ENCODE results near the gene SPATA46. TPM values are rescaled to one million over a fixed set of nuclear protein-coding genes. Genes with fewer than 3 reads are reported as not detected.

SPATA46 gene
- total and polyA plus RNA-seq, 2 of the 8 experiments (the other 6 are each of a cell fraction or from before 2014, with no cell fraction given), result not detected

DNA sequence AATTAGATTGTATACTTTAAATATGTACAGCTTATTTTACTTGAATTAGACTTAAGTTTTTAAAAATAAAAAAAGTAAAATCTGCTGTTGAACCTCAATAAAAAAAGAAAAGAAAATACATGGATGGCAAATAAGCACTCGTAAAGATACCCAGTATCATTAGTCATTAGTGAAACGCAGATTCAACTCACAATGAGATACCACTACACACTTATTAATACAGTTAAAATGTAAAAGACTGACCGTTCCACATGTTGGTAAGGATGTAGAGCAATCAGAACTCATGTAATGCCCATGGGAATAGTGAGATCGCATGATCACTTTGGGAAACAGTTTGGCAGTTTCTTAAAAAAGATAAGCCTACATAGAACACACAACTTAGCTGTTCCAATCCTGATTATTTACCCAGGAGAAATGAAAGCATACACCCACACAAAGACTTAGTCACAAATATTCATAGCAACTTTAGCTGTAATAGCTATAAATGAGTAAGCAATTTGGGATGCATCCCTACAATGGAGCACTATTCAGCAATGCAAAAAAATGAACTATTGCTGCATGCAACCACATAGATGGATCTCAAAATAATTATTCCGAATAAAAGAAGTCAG lies 28.0 kb upstream of the SPATA46 start (continued):
- TF ChIP-seq, protein P1, sequence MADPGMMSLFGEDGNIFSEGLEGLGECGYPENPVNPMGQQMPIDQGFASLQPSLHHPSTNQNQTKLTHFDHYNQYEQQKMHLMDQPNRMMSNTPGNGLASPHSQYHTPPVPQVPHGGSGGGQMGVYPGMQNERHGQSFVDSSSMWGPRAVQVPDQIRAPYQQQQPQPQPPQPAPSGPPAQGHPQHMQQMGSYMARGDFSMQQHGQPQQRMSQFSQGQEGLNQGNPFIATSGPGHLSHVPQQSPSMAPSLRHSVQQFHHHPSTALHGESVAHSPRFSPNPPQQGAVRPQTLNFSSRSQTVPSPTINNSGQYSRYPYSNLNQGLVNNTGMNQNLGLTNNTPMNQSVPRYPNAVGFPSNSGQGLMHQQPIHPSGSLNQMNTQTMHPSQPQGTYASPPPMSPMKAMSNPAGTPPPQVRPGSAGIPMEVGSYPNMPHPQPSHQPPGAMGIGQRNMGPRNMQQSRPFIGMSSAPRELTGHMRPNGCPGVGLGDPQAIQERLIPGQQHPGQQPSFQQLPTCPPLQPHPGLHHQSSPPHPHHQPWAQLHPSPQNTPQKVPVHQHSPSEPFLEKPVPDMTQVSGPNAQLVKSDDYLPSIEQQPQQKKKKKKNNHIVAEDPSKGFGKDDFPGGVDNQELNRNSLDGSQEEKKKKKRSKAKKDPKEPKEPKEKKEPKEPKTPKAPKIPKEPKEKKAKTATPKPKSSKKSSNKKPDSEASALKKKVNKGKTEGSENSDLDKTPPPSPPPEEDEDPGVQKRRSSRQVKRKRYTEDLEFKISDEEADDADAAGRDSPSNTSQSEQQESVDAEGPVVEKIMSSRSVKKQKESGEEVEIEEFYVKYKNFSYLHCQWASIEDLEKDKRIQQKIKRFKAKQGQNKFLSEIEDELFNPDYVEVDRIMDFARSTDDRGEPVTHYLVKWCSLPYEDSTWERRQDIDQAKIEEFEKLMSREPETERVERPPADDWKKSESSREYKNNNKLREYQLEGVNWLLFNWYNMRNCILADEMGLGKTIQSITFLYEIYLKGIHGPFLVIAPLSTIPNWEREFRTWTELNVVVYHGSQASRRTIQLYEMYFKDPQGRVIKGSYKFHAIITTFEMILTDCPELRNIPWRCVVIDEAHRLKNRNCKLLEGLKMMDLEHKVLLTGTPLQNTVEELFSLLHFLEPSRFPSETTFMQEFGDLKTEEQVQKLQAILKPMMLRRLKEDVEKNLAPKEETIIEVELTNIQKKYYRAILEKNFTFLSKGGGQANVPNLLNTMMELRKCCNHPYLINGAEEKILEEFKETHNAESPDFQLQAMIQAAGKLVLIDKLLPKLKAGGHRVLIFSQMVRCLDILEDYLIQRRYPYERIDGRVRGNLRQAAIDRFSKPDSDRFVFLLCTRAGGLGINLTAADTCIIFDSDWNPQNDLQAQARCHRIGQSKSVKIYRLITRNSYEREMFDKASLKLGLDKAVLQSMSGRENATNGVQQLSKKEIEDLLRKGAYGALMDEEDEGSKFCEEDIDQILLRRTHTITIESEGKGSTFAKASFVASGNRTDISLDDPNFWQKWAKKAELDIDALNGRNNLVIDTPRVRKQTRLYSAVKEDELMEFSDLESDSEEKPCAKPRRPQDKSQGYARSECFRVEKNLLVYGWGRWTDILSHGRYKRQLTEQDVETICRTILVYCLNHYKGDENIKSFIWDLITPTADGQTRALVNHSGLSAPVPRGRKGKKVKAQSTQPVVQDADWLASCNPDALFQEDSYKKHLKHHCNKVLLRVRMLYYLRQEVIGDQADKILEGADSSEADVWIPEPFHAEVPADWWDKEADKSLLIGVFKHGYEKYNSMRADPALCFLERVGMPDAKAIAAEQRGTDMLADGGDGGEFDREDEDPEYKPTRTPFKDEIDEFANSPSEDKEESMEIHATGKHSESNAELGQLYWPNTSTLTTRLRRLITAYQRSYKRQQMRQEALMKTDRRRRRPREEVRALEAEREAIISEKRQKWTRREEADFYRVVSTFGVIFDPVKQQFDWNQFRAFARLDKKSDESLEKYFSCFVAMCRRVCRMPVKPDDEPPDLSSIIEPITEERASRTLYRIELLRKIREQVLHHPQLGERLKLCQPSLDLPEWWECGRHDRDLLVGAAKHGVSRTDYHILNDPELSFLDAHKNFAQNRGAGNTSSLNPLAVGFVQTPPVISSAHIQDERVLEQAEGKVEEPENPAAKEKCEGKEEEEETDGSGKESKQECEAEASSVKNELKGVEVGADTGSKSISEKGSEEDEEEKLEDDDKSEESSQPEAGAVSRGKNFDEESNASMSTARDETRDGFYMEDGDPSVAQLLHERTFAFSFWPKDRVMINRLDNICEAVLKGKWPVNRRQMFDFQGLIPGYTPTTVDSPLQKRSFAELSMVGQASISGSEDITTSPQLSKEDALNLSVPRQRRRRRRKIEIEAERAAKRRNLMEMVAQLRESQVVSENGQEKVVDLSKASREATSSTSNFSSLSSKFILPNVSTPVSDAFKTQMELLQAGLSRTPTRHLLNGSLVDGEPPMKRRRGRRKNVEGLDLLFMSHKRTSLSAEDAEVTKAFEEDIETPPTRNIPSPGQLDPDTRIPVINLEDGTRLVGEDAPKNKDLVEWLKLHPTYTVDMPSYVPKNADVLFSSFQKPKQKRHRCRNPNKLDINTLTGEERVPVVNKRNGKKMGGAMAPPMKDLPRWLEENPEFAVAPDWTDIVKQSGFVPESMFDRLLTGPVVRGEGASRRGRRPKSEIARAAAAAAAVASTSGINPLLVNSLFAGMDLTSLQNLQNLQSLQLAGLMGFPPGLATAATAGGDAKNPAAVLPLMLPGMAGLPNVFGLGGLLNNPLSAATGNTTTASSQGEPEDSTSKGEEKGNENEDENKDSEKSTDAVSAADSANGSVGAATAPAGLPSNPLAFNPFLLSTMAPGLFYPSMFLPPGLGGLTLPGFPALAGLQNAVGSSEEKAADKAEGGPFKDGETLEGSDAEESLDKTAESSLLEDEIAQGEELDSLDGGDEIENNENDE (IDR thresholded peaks at IDR 0.05; ENCODE audit: insufficient replicate concordance, low read length), result no peak
- no peak for TF ChIP-seq HDAC6 (IDR thresholded peaks at IDR 0.05; ENCODE audit: low read depth, low read length)
- TF ChIP-seq SUZ12 (IDR thresholded peaks at IDR 0.05; ENCODE audit: low read length), result no peak
- no peak for TF ChIP-seq SRF (IDR thresholded peaks at IDR 0.05; ENCODE audit: low read depth, low read length)
- TF ChIP-seq ASH2L (IDR thresholded peaks at IDR 0.05; ENCODE audit: low read length), result no peak
- TF ChIP-seq, protein P2, sequence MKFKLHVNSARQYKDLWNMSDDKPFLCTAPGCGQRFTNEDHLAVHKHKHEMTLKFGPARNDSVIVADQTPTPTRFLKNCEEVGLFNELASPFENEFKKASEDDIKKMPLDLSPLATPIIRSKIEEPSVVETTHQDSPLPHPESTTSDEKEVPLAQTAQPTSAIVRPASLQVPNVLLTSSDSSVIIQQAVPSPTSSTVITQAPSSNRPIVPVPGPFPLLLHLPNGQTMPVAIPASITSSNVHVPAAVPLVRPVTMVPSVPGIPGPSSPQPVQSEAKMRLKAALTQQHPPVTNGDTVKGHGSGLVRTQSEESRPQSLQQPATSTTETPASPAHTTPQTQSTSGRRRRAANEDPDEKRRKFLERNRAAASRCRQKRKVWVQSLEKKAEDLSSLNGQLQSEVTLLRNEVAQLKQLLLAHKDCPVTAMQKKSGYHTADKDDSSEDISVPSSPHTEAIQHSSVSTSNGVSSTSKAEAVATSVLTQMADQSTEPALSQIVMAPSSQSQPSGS (IDR thresholded peaks at IDR 0.05; ENCODE audit: low read length), result no peak
- TF ChIP-seq SIN3A (conservative IDR thresholded peaks at IDR 0.05 in 1 of 2, IDR thresholded peaks at IDR 0.05 in 1 of 2; ENCODE audit: low read depth in 1 of 2, low read length in 2 of 2), result no peak
- no peak for TF ChIP-seq CTBP2 (IDR thresholded peaks at IDR 0.05; ENCODE audit: borderline replicate concordance, insufficient read depth, insufficient read length, low read length)
- no peak for TF ChIP-seq SP1 (IDR thresholded peaks at IDR 0.05; ENCODE audit: low read depth, low read length)
